ENCODE measurements around the gene BCLAF3. TPM values are rescaled to one million over a fixed set of nuclear protein-coding genes. Genes with fewer than 3 reads are reported as not detected.

BCLAF3 gene
- total RNA-seq, 1 donor from 2014 or later, result 7.7 TPM

DNA sequence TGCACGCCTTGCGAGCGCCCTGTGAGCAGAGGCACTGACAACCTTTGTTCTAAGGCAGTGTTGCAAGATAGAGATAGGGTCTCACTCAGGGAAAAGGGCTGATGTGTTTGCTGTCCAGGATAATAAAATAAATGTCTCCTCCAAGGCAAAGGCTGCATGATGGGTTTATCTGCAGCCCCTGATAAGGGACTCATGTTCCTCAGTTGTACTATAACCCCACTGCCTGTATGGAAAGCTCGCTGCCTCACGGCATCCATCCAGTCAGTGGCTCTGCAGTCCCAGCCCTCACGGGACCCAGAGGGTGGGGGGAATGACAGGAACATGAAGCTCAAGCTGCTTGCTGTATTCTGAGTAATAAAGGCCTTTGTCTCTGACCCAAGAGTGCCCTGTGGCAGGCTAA lies 22.6 kb downstream of the BCLAF3 start:
- intact Hi-C loops (cut with micrococcal nuclease), result no loop called here

DNA sequence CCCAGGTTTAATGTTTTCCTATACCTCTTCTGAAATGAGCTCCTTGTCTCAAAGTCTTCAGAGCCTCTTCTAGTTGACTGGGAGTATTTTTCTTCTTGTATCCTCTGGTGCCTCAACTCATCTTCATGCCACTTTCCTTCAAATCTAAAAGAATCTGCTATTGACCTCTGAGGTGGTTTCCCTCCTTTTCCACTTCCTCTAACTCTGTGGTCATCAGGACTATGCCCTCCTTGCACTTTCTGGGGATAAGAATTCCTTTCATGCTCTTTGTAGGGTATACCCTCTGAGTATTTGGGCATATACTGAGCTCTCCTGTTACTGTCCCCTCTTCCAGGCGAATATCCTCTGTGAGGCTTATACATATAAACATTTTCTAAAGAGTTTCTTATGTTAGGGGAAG lies 24.8 kb downstream of the BCLAF3 start:
- intact Hi-C loops (cut with micrococcal nuclease), result no loop called here

DNA sequence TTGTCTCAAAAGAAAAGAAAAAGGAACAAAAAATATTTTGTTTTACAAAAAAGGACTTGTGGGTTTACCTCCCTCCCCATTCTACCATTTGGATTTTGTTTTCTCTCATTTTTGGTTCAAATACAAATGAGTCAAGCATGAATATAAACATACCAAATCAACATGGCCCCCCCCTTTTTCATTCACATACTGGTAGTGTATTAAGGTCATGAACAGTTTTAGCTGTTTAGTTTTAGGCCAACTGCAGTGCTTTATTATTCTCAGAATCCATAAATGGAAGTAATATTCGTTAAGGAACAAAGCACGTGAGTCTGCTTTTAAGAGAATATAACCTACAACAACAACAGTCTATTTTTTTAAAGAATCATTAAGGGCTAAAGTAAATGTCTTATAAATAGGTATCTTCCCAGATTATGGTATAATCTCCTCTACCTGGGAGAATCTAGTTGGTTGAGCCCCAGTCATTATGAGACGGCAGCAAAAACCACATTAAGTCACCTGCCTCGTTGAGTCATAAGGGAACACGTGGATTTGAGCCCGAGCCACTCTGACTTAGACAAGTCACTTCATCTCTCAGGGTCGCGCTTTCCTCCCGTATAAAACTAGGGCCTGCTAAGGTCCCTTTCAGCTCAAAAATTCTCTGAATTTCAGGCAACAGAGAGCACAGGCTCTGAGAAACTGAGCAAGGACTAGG lies 26.7 kb downstream of the BCLAF3 start:
- intact Hi-C loops (cut with micrococcal nuclease), result no loop called here

DNA sequence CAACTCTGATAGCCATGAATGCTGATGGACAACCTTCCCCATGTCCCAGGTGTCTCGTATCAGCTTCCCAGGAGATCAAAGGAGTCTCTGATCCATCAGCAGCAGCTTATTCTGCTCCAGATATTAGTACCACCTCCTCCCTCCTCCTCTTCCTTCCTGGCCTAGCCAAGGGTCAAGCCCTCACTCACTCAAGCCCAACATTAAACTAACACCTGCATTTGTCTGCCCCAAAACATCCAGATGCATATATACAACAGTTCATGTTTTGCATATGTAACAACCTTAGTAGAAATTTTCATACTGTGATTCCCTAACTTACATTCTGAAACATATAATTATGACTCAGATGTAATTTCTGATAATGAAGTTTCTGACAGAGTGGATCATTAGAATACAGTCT lies 29.9 kb downstream of the BCLAF3 start:
- intact Hi-C loops (cut with micrococcal nuclease), result no loop called here

DNA sequence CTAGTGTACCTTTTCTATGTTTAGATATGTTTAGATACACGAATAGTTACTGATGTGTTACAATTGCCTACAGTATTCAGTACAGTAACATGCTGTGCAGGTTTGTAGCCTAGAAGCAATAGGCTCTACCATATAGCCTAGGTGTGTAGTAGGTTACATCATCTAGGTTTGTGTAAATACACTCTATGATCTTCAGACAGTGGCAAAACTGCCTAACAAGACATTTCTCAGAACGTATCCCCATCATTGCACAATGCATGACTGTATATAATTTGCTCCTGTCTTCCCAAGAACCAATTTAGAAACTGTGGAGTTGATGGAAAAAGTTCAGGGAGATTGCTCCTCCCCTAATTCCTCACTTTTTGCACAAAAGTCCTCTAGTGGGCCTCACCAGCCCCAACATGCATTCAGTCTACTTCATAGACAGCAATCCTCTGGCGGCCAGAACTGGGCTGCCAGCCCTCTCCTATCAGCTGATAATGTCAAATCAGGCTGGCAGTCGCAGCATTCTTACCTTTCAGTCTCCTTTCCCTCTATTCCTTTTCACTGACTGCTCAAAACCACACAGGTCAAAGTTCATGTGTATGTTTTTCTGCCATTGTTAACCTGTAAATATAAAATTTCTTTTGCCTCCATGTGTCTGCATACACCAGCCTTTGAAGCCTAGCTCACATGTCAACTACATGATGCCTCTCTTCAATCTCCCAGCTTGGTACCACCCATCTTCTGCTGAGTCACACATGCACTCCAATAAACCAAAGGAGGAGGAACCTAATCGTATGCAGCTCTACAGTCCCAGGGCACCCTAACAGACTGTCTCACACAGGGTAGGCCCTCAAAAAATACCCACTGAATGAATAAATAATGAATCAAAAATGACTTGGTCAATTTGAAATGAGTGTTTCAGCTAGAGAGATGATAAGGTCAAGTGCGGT lies 32.0 kb downstream of the BCLAF3 start:
- intact Hi-C loops (cut with micrococcal nuclease), result no loop called here

DNA sequence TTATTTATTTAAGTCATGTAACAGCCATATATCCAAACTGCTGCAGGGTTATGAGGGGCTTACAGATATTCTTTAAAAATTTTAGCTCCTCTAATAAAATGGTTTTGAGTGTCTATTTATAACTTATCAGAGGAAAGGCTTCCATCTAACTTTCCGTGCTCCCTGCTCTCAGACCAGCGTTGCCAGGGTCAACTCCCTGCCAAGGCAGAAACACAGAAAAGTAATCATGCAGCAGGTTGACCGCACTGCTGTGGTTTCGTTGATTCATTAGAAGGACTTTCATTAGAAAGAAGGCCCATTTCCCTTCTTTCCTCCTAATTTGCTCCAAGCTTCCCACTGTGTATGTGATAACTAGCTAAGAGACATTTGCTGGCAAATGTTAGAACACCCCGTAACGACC lies 33.9 kb downstream of the BCLAF3 start:
- intact Hi-C loops (cut with micrococcal nuclease), result no loop called here

DNA sequence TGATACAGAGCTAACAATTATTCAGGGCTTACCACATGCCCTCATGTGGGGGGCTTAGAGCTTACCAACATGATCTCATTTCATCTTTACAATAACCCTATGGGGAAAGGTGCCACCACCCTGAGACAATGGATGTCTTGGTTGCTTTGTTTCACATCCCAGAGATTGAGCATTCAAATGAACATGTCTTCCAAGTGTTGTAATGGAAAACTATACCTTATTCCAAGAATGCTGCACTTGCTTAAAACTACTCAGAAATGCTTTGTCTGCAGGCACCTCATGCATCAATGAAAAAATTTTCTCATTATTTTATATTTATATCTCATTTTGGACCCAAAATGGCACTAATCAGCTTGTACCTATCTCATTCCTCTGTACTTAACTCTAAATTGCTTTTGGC lies 34.6 kb downstream of the BCLAF3 start:
- intact Hi-C loops (cut with micrococcal nuclease), result no loop called here

DNA sequence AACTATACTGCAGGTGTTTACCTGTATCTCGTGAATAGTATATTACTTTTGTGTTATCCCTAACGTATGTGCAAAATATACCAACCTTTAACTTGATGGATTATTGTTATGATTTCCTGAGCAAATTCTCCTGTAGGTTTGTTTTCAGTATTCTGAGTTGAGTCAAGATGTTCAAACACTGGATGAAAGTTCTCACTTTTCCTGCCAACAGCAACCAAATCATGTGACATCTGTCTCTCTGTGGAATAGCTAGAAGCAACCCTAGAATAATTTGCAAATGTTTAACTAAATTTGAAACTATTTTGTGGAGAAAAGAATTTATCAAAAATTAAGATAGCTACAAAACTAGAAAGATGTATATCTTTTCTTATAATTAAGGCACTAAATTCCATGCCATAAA lies 35.6 kb downstream of the BCLAF3 start:
- intact Hi-C loops (cut with micrococcal nuclease), result no loop called here

DNA sequence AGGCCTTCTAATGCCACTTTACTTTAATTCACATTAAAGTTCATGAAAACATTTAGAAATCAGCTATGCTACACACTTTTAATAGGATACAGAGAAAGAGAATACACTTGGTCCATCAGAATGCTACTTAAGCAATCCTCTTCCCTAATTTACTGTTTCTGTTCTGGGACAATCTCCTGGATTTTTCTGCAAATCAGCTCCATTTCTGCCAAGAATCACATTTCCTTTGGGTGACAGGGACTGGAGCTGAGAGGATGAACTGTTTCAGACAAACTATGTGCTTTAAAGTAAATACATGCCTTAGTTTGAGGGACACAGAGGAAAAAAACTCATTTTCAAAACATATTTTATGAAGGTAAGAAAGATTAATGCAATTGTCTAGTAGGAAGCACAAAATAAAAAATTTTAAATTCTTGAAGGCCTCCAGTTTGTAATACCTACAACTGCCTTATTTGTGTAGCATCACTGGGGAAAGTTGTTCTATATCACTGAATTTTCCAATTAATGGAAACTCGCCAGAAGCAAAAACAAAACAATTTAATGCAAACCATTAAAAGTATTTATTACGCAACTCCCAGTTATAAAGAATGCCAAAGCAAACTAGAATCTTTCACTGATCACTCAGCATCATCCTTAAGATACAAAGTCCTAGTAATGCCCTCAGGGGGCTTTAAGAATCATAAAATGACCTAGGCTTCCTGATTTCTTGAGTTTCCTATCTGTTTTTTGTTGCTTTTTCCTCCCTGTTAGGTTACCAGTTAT lies 36.3 kb downstream of the BCLAF3 start:
- intact Hi-C loops (cut with micrococcal nuclease), result no loop called here

DNA sequence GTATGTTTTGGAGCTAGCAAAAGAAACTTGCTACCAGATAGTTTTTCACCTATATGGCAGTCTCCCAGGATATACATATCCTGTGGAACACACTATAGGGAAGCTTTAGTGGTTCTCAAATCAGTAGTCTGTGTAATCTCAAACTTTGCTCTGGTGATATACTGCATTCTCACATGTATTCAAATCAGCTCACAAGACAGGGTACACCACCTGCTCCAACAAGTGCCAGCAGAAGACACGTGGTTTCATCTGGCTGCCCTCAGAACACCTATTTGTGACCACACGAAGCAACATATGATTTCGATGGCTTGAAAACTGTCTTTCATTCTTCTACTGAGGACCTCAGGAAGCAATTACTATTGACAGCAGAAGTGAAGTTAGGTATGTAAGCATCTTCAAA lies 37.7 kb downstream of the BCLAF3 start:
- intact Hi-C loops (cut with micrococcal nuclease), result no loop called here

DNA sequence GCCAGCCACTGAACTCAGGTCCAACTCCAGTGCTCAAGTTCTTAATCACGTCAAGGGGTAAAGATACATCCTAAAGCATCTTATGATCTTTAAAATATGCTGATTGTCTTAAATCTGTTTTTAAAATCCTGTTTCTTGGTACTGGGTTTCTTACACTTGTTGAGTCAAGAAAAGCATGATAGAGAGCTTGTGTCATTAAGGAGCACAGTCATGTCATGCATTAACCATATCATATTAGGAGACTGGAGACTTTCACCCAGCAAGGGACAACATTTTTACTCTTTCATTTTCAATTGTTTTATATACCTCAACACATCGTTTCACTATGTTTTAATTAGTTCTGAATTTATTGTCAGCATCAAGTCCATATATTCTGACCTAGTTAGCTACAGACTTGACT lies 41.5 kb downstream of the BCLAF3 start:
- intact Hi-C loops (cut with micrococcal nuclease), result no loop called here

DNA sequence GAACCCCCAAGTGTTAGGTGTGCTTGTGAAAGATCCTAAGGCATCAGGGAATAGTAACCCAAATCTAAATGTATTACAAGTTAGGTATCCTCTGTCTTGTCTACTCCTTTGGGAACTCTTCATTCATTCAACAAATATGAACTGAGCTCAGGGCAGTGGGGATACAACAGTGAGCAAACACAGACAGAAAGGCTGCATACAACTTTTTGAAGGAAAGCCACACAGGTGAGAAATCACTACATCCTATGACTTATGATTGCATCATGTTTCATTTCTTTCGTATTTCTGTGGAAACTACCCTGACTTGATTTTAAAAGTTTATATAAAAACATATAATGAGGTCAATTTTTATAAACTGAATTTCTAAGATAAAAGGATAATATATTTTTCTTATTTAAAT lies 43.2 kb downstream of the BCLAF3 start:
- intact Hi-C loops (cut with micrococcal nuclease), result no loop called here

Other genes starting within 250 kb of the BCLAF3 start
- gene SH3KBP1, start 103.5 kb downstream of the BCLAF3 start, total RNA-seq, result 112 and 119 TPM in 2 replicates
- gene MAP7D2, start 125.8 kb upstream of the BCLAF3 start, total RNA-seq, result 0.23 and 0.30 TPM in 2 replicates
- gene EIF1AX, start 150.8 kb upstream of the BCLAF3 start, total RNA-seq, result 61.5 and 63.4 TPM in 2 replicates

Measured in T-helper 2 cell treated with Interferon-gamma antibody and Interleukin-4, amounts not matched to agents 100 ng/mL and 5 ng/mL, for 36 hours (primary cell).